Suprapubic skin (tissue), 4 donors: Measurements from ENCODE around the gene ANKRD39. TPM values are rescaled to one million over a fixed set of nuclear protein-coding genes. Genes with fewer than 3 reads are reported as not detected.

ENCODE experiments used
- DNase-seq, 2 donors: peaks; one replicate each; pipeline ENCODE4 v3.0.0-alpha.2; 2019; ENCODE audit warnings: low spot score in 2 of 2
- H3K27ac ChIP-seq: fragments of 200-600 bp; sonication (generic); one replicate; pipeline ENCODE4 v1.5.1; 2019
- H3K27me3 ChIP-seq: fragments of 200-600 bp; sonication (generic); one replicate; pipeline ENCODE4 v1.5.1; 2019
- H3K36me3 ChIP-seq: fragments of 200-600 bp; sonication (generic); one replicate; pipeline ENCODE4 v1.5.1; 2019
- H3K4me1 ChIP-seq: fragments of 200-600 bp; sonication (generic); one replicate; pipeline ENCODE4 v1.5.1; 2019
- H3K4me3 ChIP-seq: fragments of 200-600 bp; sonication (generic); one replicate; pipeline ENCODE4 v1.5.1; 2019; ENCODE audit warnings: mild to moderate bottlenecking
- H3K9me3 ChIP-seq: fragments of 200-600 bp; sonication (generic); one replicate; pipeline ENCODE4 v1.5.1; 2019
- CTCF ChIP-seq, 2 donors: fragments of 200-600 bp in 1 of 2; fragments of 450-650 bp in 1 of 2; sonication (generic) in 1 of 2; IDR thresholded peaks; one replicate each; pipeline ENCODE4 v1.5.1; 2016 to 2019; ENCODE audit warnings: antibody characterized with exemption in 2 of 2, mild to moderate bottlenecking in 1 of 2, moderate library complexity in 1 of 2
- EP300 ChIP-seq: sonication (generic); formaldehyde crosslinking; IDR thresholded peaks from one replicate; pipeline ENCODE4 v1.6.1; 2017; ENCODE audit warnings: antibody characterized with exemption
- POLR2A ChIP-seq, 2 donors: fragments of 450-650 bp; IDR thresholded peaks; one replicate each; pipeline ENCODE4 v1.6.1; 2017; ENCODE audit warnings: antibody characterized with exemption in 2 of 2, mild to moderate bottlenecking in 2 of 2, moderate library complexity in 2 of 2
- POLR2AphosphoS5 ChIP-seq, 3 donors: sonication (generic); formaldehyde crosslinking; IDR thresholded peaks; one replicate each; pipeline ENCODE4 v1.6.1; 2017; ENCODE audit warnings: antibody characterized with exemption in 3 of 3
- WGBS: methylation state at CpG from one replicate; pipeline ENCODE4 v1.1.5; 2018; 5-methylcytosine and 5-hydroxymethylcytosine counted together
- total RNA-seq, 4 donors: library from RNA; depleted of rRNA; stranded (reverse); fragments of >200 nt; gene quantifications; one replicate each; pipeline ENCODE4 v1.1.0, GENCODE V29; 2016

Gene ANKRD39
- total RNA-seq, 4 donors from 2014 or later, result 16.1 to 22.1 (median 20.6) TPM

DNA sequence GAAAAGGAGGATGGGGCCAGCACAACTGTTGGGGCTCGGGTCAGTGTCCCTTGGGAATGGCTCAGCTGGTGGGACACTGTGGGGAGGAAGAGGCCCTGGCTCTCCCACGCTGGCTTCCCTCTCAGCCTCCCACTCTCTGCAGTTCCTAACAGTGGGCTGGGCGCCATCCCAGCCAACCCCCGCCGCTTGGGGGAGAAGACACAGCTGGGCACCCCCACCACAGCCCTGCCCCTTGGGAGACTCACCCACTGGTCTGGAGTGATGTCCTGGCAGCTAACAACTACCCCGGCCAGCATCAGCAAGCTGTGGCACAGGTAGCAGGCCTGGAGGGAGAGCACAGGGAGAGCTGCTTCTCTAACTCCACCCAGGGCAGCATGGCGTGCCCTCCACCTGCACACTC lies 20.4 kb upstream of the ANKRD39 start:
- 70% methylated on average over 4 of the region's 7 CpGs for WGBS
- Histone ChIP-seq H3K27ac (no peak overlapping the region), H3K4me3 (no peak overlapping the region), H3K27me3 (no peaks in the 10 kb centered on the region), H3K36me3 (no peaks in the 10 kb centered on the region), H3K9me3 (no peaks in the 10 kb centered on the region), H3K4me1 (peaks cover 55% of the 10 kb centered on the region)
- no peak for DNase-seq
- TF ChIP-seq CTCF (IDR thresholded peaks at IDR 0.05) (no peak), POLR2AphosphoS5 (IDR thresholded peaks at IDR 0.05) (no peak), EP300 (no peak), POLR2A (IDR thresholded peaks at IDR 0.05) (no peak)

DNA sequence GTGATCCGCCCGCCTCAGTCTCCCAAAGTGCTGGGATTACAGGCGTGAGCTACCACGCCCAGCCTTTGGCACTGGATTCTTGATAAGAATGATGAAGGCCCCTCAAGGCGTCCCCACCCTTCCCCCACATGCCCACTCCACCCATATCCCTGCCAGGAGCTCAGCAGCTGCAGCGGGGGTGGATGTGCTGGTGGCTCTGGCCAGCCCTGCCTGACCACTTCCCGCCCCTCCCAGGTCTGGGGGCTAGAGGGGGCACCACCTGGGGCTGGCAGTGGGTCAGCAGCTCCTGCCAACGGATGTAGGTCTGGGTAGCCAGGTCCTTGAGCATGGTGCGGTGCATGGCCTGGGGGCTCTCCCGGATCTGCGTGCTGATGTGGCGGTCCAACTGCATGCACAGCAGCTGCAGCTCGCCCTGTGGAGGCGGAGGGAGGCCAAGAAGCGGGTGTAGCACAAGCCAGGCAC lies 19.8 kb upstream of the ANKRD39 start:
- Histone ChIP-seq H3K9me3 (no peaks in the 10 kb centered on the region), H3K4me1 (peaks cover 55% of the 10 kb centered on the region), H3K4me3 (no peak overlapping the region), H3K36me3 (no peaks in the 10 kb centered on the region), H3K27ac (no peak overlapping the region), H3K27me3 (no peaks in the 10 kb centered on the region)
- TF ChIP-seq POLR2A (IDR thresholded peaks at IDR 0.05), result no peak
- TF ChIP-seq POLR2AphosphoS5 (IDR thresholded peaks at IDR 0.05), result no peak
- TF ChIP-seq CTCF (IDR thresholded peaks at IDR 0.05), result no peak
- no peak for TF ChIP-seq EP300
- DNase-seq, result no peak
- WGBS, result 63% methylated on average over 15 of the region's 15 CpGs

GRCh38 chr2:96877042-96877451 lies 19.2 kb upstream of the ANKRD39 start:
- TF ChIP-seq EP300, result no peak
- TF ChIP-seq POLR2AphosphoS5 (IDR thresholded peaks at IDR 0.05), result no peak
- TF ChIP-seq POLR2A (IDR thresholded peaks at IDR 0.05), result no peak
- no peak for TF ChIP-seq CTCF (IDR thresholded peaks at IDR 0.05)
- Histone ChIP-seq H3K4me1 (peaks cover 50% of the 10 kb centered on the region), H3K4me3 (no peak overlapping the region), H3K9me3 (no peaks in the 10 kb centered on the region), H3K36me3 (no peaks in the 10 kb centered on the region), H3K27me3 (no peaks in the 10 kb centered on the region), H3K27ac (no peak overlapping the region)
- no peak for DNase-seq
- 82% methylated on average over 6 of the region's 6 CpGs for WGBS

- Histone ChIP-seq H3K4me3 (no peak overlapping the region), H3K4me1 (peaks cover 44% of the 10 kb centered on the region)
- WGBS, result 82% methylated on average over 5 of the region's 16 CpGs
Observed at GRCh38 chr2:96876269-96877041, 18.6 kb upstream of the ANKRD39 start.

More at GRCh38 chr2:96876269-96877041, 18.6 kb upstream of the ANKRD39 start:
- no peaks in the 10 kb centered on the region for H3K9me3 ChIP-seq
- TF ChIP-seq CTCF (IDR thresholded peaks at IDR 0.05), result no peak
- TF ChIP-seq POLR2A (IDR thresholded peaks at IDR 0.05), result no peak
- no peak for TF ChIP-seq EP300
- TF ChIP-seq POLR2AphosphoS5 (IDR thresholded peaks at IDR 0.05), result no peak
- DNase-seq, result no peak
- peak overlapping the region; percentile 34 for H3K27ac ChIP-seq
- H3K36me3 ChIP-seq, result no peaks in the 10 kb centered on the region
- no peaks in the 10 kb centered on the region for H3K27me3 ChIP-seq
